WTC11 (cell line): ENCODE results near the gene POU3F3. TPM values are rescaled to one million over a fixed set of nuclear protein-coding genes. Genes with fewer than 3 reads are reported as not detected.

ENCODE experiments used
- ATAC-seq: fragments of 200-7000 bp; cut with Tn5 transposase; 2 replicates; pipeline ENCODE4 v1.10.0; 2021; ENCODE audit warnings: mild to moderate bottlenecking, moderate library complexity
- CTCF ChIA-PET: fragments of 300-600 bp; sonication (Branson Sonifier 250); formaldehyde crosslinking; loops from one replicate; lab custom pipeline; 2021; ENCODE audit warnings: antibody characterized with exemption; lab: Charles Lee
- POLR2A ChIA-PET: fragments of 350-600 bp; sonication (Branson Sonifier 250); formaldehyde crosslinking; loops from one replicate; lab custom pipeline; 2021; ENCODE audit warnings: antibody characterized with exemption; lab: Charles Lee
- DNase-seq: peaks from one replicate; pipeline ENCODE4 v3.0.0; 2021; ENCODE audit warnings: low spot score
- H3K27ac Mint-ChIP-seq: 2 replicates; pipeline ENCODE4 v1.8.0; 2021; ENCODE audit warnings: mixed read lengths
- H3K27me3 Mint-ChIP-seq: 2 replicates; pipeline ENCODE4 v1.8.0; 2021; ENCODE audit warnings: low read depth, mild to moderate bottlenecking, moderate library complexity, mixed read lengths
- H3K36me3 Mint-ChIP-seq: 2 replicates; pipeline ENCODE4 v1.8.0; 2021; ENCODE audit warnings: mixed read lengths
- H3K4me1 Mint-ChIP-seq: 2 replicates; pipeline ENCODE4 v1.8.0; 2022; ENCODE audit warnings: mixed read lengths
- H3K4me3 Mint-ChIP-seq: 2 replicates; pipeline ENCODE4 v1.8.0; 2021; ENCODE audit warnings: mild to moderate bottlenecking, moderate library complexity, mixed read lengths
- H3K9me3 Mint-ChIP-seq: 2 replicates; pipeline ENCODE4 v1.8.0; 2021; ENCODE audit warnings: mixed read lengths
- HMGA2 ChIP-seq: fragments of 250-450 bp; sonication (Bioruptor Pico); IDR thresholded peaks from 2 replicates; pipeline ENCODE4 v1.4.0; 2021; ENCODE audit warnings: mild to moderate bottlenecking, moderate library complexity
- MXD4 ChIP-seq: fragments of 250-450 bp; sonication (Bioruptor Pico); IDR thresholded peaks from 2 replicates; pipeline ENCODE4 v1.8.0; 2021; ENCODE audit warnings: mild to moderate bottlenecking, moderate library complexity, borderline replicate concordance
- NR3C1 ChIP-seq: sonication (generic); formaldehyde crosslinking; conservative IDR thresholded peaks from 2 replicates; pipeline ENCODE4 v1.8.1; 2023; ENCODE audit warnings: low read depth, mild to moderate bottlenecking, missing genetic modification reagents
- OVOL2 ChIP-seq: fragments of 250-450 bp; sonication (Bioruptor Pico); IDR thresholded peaks from 2 replicates; pipeline ENCODE4 v1.9.0; 2021; ENCODE audit warnings: mild to moderate bottlenecking, borderline replicate concordance
- SMAD4 ChIP-seq: sonication (generic); formaldehyde crosslinking; IDR thresholded peaks from 2 replicates; pipeline ENCODE4 v1.8.0; 2022; ENCODE audit warnings: mild to moderate bottlenecking, missing genetic modification reagents
- SOX15 ChIP-seq: fragments of 250-450 bp; sonication (Bioruptor Pico); IDR thresholded peaks from 2 replicates; pipeline ENCODE4 v1.9.0; 2021; ENCODE audit warnings: mild to moderate bottlenecking
- ZNF396 ChIP-seq: fragments of 250-450 bp; sonication (Bioruptor Pico); IDR thresholded peaks from 2 replicates; pipeline ENCODE4 v1.8.0; 2021; ENCODE audit warnings: mild to moderate bottlenecking, moderate library complexity, borderline replicate concordance
- total RNA-seq: library from RNA; stranded (reverse); gene quantifications from 3 replicates; pipeline ENCODE4 v1.2.3, GENCODE V29; 2021
- TF ChIP-seq, protein P1 (sequence below): sonication (generic); formaldehyde crosslinking; IDR thresholded peaks from 2 replicates; pipeline ENCODE4 v1.8.0; 2022; ENCODE audit warnings: missing genetic modification reagents
- TF ChIP-seq, protein P2 (sequence below): sonication (generic); formaldehyde crosslinking; IDR thresholded peaks from 2 replicates; pipeline ENCODE4 v1.8.0; 2022; ENCODE audit warnings: mild to moderate bottlenecking, missing genetic modification reagents
- TF ChIP-seq, protein P3 (sequence below): sonication (generic); formaldehyde crosslinking; IDR thresholded peaks from 2 replicates; pipeline ENCODE4 v1.8.1; 2023; ENCODE audit warnings: mild to moderate bottlenecking, moderate library complexity, missing genetic modification reagents
- TF ChIP-seq, protein P4 (sequence below): sonication (generic); formaldehyde crosslinking; IDR thresholded peaks from 2 replicates; pipeline ENCODE4 v1.8.1; 2023; ENCODE audit warnings: mild to moderate bottlenecking, missing genetic modification reagents, moderate library complexity
- TF ChIP-seq, protein P5 (sequence below): sonication (generic); formaldehyde crosslinking; conservative IDR thresholded peaks from 2 replicates; pipeline ENCODE4 v1.8.1; 2022; ENCODE audit warnings: mild to moderate bottlenecking, missing genetic modification reagents
- TF ChIP-seq, protein P6 (sequence below): sonication (generic); formaldehyde crosslinking; IDR thresholded peaks from 2 replicates; pipeline ENCODE4 v1.8.1; 2022; ENCODE audit warnings: missing genetic modification reagents, borderline replicate concordance
- TF ChIP-seq, protein P7 (sequence below): fragments of 250-450 bp; sonication (Bioruptor Pico); conservative IDR thresholded peaks from 2 replicates; pipeline ENCODE4 v1.9.0; 2021; ENCODE audit warnings: mild to moderate bottlenecking
- TF ChIP-seq, protein P8 (sequence below): sonication (generic); formaldehyde crosslinking; IDR thresholded peaks from 2 replicates; pipeline ENCODE4 v1.8.1; 2022; ENCODE audit warnings: low read depth, missing genetic modification reagents, borderline replicate concordance
- TF ChIP-seq, protein P9 (sequence below): sonication (generic); formaldehyde crosslinking; IDR thresholded peaks from 2 replicates; pipeline ENCODE4 v1.8.0; 2023; ENCODE audit warnings: missing genetic modification reagents, mild to moderate bottlenecking, borderline replicate concordance

Gene POU3F3
- total RNA-seq, 1 experiment from 2014 or later: not detected

DNA sequence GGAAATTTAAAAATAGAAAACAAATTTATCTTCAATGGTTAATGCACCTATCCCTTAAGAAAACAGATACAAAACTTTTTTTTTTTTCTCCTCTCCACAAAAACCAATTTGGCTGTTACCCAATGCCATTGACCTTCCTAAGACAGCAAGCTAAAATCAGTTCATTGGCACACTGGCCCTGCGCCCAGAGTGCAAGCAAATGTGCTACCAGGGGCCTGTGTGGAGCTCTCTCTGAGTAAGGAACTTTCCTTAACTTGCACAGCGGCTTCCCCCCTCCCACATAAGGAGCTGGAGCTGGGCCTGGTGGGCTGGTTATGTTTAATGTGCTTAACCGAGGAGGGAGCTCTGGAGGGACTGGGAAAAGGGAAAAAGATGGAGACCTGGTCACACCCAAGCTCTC, 17.6 kb upstream of the POU3F3 start:
- H3K27ac Mint-ChIP-seq: no peak overlapping the region
- no peak overlapping the region for H3K4me3 Mint-ChIP-seq
- ChIA-PET CTCF (interaction anchor here (0.6 to 1.8 kb wide), 4 partner anchors 13 to 415 kb away, joined by 3 to 8 read pairs (median 4); no protein-coding TSS in a partner anchor), POLR2A (no interaction called here)
- H3K4me1 Mint-ChIP-seq: no peaks in the 10 kb centered on the region
- TF ChIP-seq, protein P1, sequence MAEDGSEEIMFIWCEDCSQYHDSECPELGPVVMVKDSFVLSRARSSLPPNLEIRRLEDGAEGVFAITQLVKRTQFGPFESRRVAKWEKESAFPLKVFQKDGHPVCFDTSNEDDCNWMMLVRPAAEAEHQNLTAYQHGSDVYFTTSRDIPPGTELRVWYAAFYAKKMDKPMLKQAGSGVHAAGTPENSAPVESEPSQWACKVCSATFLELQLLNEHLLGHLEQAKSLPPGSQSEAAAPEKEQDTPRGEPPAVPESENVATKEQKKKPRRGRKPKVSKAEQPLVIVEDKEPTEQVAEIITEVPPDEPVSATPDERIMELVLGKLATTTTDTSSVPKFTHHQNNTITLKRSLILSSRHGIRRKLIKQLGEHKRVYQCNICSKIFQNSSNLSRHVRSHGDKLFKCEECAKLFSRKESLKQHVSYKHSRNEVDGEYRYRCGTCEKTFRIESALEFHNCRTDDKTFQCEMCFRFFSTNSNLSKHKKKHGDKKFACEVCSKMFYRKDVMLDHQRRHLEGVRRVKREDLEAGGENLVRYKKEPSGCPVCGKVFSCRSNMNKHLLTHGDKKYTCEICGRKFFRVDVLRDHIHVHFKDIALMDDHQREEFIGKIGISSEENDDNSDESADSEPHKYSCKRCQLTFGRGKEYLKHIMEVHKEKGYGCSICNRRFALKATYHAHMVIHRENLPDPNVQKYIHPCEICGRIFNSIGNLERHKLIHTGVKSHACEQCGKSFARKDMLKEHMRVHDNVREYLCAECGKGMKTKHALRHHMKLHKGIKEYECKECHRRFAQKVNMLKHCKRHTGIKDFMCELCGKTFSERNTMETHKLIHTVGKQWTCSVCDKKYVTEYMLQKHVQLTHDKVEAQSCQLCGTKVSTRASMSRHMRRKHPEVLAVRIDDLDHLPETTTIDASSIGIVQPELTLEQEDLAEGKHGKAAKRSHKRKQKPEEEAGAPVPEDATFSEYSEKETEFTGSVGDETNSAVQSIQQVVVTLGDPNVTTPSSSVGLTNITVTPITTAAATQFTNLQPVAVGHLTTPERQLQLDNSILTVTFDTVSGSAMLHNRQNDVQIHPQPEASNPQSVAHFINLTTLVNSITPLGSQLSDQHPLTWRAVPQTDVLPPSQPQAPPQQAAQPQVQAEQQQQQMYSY (CRISPR knock-in tag): no peak
- no peak for TF ChIP-seq SMAD4
- no peak for TF ChIP-seq HMGA2
- no peak for TF ChIP-seq NR3C1 (CRISPR knock-in tag)
- TF ChIP-seq, protein P2, sequence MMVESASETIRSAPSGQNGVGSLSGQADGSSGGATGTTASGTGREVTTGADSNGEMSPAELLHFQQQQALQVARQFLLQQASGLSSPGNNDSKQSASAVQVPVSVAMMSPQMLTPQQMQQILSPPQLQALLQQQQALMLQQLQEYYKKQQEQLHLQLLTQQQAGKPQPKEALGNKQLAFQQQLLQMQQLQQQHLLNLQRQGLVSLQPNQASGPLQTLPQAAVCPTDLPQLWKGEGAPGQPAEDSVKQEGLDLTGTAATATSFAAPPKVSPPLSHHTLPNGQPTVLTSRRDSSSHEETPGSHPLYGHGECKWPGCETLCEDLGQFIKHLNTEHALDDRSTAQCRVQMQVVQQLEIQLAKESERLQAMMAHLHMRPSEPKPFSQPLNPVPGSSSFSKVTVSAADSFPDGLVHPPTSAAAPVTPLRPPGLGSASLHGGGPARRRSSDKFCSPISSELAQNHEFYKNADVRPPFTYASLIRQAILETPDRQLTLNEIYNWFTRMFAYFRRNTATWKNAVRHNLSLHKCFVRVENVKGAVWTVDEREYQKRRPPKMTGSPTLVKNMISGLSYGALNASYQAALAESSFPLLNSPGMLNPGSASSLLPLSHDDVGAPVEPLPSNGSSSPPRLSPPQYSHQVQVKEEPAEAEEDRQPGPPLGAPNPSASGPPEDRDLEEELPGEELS (CRISPR knock-in tag): no peak
- TF ChIP-seq, protein P3, sequence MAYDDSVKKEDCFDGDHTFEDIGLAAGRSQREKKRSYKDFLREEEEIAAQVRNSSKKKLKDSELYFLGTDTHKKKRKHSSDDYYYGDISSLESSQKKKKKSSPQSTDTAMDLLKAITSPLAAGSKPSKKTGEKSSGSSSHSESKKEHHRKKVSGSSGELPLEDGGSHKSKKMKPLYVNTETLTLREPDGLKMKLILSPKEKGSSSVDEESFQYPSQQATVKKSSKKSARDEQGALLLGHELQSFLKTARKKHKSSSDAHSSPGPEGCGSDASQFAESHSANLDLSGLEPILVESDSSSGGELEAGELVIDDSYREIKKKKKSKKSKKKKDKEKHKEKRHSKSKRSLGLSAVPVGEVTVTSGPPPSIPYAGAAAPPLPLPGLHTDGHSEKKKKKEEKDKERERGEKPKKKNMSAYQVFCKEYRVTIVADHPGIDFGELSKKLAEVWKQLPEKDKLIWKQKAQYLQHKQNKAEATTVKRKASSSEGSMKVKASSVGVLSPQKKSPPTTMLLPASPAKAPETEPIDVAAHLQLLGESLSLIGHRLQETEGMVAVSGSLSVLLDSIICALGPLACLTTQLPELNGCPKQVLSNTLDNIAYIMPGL (CRISPR knock-in tag): no peak
- no peak for TF ChIP-seq MXD4 (CRISPR knock-in tag)
- TF ChIP-seq, protein P4, sequence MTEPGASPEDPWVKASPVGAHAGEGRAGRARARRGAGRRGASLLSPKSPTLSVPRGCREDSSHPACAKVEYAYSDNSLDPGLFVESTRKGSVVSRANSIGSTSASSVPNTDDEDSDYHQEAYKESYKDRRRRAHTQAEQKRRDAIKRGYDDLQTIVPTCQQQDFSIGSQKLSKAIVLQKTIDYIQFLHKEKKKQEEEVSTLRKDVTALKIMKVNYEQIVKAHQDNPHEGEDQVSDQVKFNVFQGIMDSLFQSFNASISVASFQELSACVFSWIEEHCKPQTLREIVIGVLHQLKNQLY (CRISPR knock-in tag): no peak
- TF ChIP-seq, protein P5, sequence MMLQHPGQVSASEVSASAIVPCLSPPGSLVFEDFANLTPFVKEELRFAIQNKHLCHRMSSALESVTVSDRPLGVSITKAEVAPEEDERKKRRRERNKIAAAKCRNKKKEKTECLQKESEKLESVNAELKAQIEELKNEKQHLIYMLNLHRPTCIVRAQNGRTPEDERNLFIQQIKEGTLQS (CRISPR knock-in tag): no peak
- TF ChIP-seq, protein P6, sequence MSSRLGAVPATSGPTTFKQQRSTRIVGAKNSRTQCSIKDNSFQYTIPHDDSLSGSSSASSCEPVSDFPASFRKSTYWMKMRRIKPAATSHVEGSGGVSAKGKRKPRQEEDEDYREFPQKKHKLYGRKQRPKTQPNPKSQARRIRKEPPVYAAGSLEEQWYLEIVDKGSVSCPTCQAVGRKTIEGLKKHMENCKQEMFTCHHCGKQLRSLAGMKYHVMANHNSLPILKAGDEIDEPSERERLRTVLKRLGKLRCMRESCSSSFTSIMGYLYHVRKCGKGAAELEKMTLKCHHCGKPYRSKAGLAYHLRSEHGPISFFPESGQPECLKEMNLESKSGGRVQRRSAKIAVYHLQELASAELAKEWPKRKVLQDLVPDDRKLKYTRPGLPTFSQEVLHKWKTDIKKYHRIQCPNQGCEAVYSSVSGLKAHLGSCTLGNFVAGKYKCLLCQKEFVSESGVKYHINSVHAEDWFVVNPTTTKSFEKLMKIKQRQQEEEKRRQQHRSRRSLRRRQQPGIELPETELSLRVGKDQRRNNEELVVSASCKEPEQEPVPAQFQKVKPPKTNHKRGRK (CRISPR knock-in tag): no peak
- TF ChIP-seq, protein P7, sequence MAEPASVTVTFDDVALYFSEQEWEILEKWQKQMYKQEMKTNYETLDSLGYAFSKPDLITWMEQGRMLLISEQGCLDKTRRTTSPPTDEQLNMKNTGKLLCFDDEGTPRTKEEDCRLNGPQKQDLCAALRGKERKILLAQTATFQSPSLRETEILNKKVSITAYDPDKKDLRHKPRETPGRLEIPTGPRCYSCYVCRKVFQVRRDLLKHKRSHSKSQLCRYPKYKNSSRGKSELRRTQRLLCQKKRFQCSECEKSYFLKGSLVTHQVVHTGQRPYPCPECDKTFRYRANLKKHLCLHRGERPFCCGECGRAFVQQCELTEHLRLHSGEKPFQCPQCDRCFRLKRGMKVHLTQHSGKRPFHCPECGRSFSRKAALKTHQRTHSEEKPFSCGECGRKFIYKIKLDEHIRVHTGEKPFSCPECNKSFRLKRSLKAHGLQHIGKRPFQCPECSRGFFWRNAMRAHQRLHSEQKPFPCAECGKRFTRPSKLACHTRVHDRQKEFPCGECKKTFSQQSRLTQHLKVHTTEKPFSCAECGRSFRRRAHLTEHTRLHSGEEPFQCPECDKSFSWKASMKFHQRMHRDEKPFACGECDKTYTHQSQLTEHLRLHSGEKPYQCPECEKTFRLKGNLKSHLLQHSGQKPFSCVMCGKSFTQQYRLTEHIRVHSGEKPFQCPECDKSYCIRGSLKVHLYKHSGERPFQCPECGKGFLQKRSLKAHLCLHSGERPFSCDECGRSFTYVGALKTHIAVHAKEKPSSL: no peak
- TF ChIP-seq ZNF396 (CRISPR knock-in tag): no peak
- TF ChIP-seq SOX15: no peak
- TF ChIP-seq OVOL2 (CRISPR knock-in tag): no peak
- TF ChIP-seq, protein P8, sequence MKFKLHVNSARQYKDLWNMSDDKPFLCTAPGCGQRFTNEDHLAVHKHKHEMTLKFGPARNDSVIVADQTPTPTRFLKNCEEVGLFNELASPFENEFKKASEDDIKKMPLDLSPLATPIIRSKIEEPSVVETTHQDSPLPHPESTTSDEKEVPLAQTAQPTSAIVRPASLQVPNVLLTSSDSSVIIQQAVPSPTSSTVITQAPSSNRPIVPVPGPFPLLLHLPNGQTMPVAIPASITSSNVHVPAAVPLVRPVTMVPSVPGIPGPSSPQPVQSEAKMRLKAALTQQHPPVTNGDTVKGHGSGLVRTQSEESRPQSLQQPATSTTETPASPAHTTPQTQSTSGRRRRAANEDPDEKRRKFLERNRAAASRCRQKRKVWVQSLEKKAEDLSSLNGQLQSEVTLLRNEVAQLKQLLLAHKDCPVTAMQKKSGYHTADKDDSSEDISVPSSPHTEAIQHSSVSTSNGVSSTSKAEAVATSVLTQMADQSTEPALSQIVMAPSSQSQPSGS (CRISPR knock-in tag): no peak
- TF ChIP-seq, protein P9, sequence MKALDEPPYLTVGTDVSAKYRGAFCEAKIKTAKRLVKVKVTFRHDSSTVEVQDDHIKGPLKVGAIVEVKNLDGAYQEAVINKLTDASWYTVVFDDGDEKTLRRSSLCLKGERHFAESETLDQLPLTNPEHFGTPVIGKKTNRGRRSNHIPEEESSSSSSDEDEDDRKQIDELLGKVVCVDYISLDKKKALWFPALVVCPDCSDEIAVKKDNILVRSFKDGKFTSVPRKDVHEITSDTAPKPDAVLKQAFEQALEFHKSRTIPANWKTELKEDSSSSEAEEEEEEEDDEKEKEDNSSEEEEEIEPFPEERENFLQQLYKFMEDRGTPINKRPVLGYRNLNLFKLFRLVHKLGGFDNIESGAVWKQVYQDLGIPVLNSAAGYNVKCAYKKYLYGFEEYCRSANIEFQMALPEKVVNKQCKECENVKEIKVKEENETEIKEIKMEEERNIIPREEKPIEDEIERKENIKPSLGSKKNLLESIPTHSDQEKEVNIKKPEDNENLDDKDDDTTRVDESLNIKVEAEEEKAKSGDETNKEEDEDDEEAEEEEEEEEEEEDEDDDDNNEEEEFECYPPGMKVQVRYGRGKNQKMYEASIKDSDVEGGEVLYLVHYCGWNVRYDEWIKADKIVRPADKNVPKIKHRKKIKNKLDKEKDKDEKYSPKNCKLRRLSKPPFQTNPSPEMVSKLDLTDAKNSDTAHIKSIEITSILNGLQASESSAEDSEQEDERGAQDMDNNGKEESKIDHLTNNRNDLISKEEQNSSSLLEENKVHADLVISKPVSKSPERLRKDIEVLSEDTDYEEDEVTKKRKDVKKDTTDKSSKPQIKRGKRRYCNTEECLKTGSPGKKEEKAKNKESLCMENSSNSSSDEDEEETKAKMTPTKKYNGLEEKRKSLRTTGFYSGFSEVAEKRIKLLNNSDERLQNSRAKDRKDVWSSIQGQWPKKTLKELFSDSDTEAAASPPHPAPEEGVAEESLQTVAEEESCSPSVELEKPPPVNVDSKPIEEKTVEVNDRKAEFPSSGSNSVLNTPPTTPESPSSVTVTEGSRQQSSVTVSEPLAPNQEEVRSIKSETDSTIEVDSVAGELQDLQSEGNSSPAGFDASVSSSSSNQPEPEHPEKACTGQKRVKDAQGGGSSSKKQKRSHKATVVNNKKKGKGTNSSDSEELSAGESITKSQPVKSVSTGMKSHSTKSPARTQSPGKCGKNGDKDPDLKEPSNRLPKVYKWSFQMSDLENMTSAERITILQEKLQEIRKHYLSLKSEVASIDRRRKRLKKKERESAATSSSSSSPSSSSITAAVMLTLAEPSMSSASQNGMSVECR (CRISPR knock-in tag): no peak
- ATAC-seq (no peak), DNase-seq (no peak)
- peaks cover 21% of the 10 kb centered on the region for H3K27me3 Mint-ChIP-seq
- H3K36me3 Mint-ChIP-seq: no peaks in the 10 kb centered on the region
- no peaks in the 10 kb centered on the region for H3K9me3 Mint-ChIP-seq
